H1 (cell line): ENCODE results near the gene CRYBB1. TPM values are rescaled to one million over a fixed set of nuclear protein-coding genes. Genes with fewer than 3 reads are reported as not detected.

Source experiments
- JUN ChIP-seq: IDR thresholded peaks from 2 replicates; pipeline ENCODE4 v1.6.1; 2011; ENCODE audit warnings: low read depth, mild to moderate bottlenecking, improper control_type of control experiment, low read length
- RAD21 ChIP-seq, 2 experiments: IDR thresholded peaks in 1 of 2; conservative IDR thresholded peaks in 1 of 2; 2 replicates each; pipeline ENCODE4 v1.6.1; 2011; ENCODE audit warnings: low read depth in 2 of 2, low read length in 2 of 2, improper control_type of control experiment in 1 of 2, inconsistent platforms in 1 of 2, mild to moderate bottlenecking in 1 of 2, moderate library complexity in 1 of 2
- SIX5 ChIP-seq: IDR thresholded peaks from 2 replicates; pipeline ENCODE4 v1.6.1; 2011; ENCODE audit warnings: mild to moderate bottlenecking, low read depth, low read length
- TAF7 ChIP-seq: optimal IDR thresholded peaks from 2 replicates; pipeline ENCODE3; 2011; ENCODE audit warnings: low read depth, mild to moderate bottlenecking, inconsistent platforms, low read length, moderate library complexity, borderline replicate concordance
- TBP ChIP-seq: IDR thresholded peaks from 2 replicates; pipeline ENCODE4 v1.6.1; 2011; ENCODE audit warnings: low read depth, low read length, improper control_type of control experiment
- polyA plus RNA-seq, 7 experiments: library from polyadenylated mRNA; depleted of rRNA in 3 of 7; stranded (reverse) in 5 of 7; unstranded in 2 of 7; fragments of >200 nt in 5 of 7; fragments of 200-250 nt in 2 of 7; gene quantifications; 1 replicate in 5 of 7; 2 replicates in 1 of 7; 4 replicates in 1 of 7; pipeline versions ENCODE4 v1.2.1 to v1.2.3, GENCODE V29; 2011 to 2013; ENCODE audit warnings: missing spikeins in 2 of 7, mixed read lengths in 2 of 7
- total RNA-seq: library from RNA; stranded (reverse); fragmentation: NEBNext Ultra II Directional; extraction: Animal tissue kit (Norgen Biotek cat#: 25700); gene quantifications from 2 replicates; pipeline ENCODE4 v1.2.1, GENCODE V29; 2021

The CRYBB1 gene
- total and polyA plus RNA-seq, 2 of the 8 experiments (the other 6 are each of a cell fraction or from before 2014, with no cell fraction given), result 1.7 to 6.0 TPM

DNA sequence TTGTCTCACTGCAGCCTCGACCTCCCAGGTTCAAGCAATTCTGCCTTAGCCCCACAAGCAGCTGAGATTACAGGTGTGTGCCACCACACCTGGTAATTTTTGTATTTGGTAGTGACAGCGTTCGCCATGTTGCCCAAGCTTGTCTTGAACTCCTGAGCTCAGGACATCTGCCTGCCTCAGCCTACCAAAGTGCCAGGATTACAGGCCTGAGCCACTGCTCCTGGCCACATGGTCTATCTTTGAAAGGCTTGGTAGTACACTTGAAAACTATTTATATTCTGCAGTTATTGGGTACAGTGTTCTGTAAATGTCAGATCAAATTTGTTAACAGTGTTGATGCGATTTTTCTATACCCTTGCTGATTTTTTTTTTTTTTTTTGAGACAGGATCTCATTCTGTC lies 13.5 kb upstream of the CRYBB1 start (continued):
- TF ChIP-seq SIX5 (no peak), TAF7 (no peak), RAD21 (IDR thresholded peaks at IDR 0.05 in 1 of 2, conservative IDR thresholded peaks at IDR 0.05 in 1 of 2; ENCODE audit: low read depth in 2 of 2, low read length in 2 of 2) (no peak), TBP (no peak), JUN (no peak)
